Tibial artery (tissue), 4 donors: ENCODE data around the gene TEX264.
A peak's percentile ranks its signal among the peaks of the same experiment; 100 is the strongest.
"Not testable (repeated sequence)": the region's sequence is repeated elsewhere in the genome, so short reads cannot be mapped to it uniquely, and the experiment has no call there.

Source experiments
- DNase-seq, 2 donors: peaks; one replicate each; pipeline ENCODE4 v3.0.0-alpha.2; 2019
- H3K27ac ChIP-seq, 2 donors: fragments of 200-600 bp; sonication (generic) in 1 of 2; 1 replicate in 1 of 2; 2 replicates in 1 of 2; pipeline ENCODE4 v1.5.1; 2018 to 2019; ENCODE audit warnings: mild to moderate bottlenecking in 1 of 2
- H3K27me3 ChIP-seq, 2 donors: fragments of 200-600 bp; sonication (generic) in 1 of 2; one replicate each; pipeline versions ENCODE4 v1.5.1 to v1.6.0; 2016 to 2019
- H3K36me3 ChIP-seq, 3 donors: fragments of 200-600 bp; sonication (generic) in 2 of 3; one replicate each; pipeline ENCODE4 v1.5.1; 2016 to 2019; ENCODE audit warnings: mild to moderate bottlenecking in 2 of 3
- H3K4me1 ChIP-seq, 4 donors: fragments of 200-600 bp; sonication (generic) in 2 of 4; 1 replicate in 3 of 4; 2 replicates in 1 of 4; pipeline ENCODE4 v1.5.1; 2016 to 2019
- H3K4me3 ChIP-seq, 2 donors: fragments of 200-600 bp; sonication (generic) in 1 of 2; 1 replicate in 1 of 2; 2 replicates in 1 of 2; pipeline ENCODE4 v1.5.1; 2018 to 2019; ENCODE audit warnings: mild to moderate bottlenecking in 2 of 2
- H3K9me3 ChIP-seq, 3 donors: fragments of 200-600 bp; sonication (generic) in 1 of 3; one replicate each; pipeline ENCODE4 v1.5.1; 2016 to 2019
- intact Hi-C: fragments of 100-400 bp; cut with DNase I; formaldehyde crosslinking; loops from one replicate; pipeline ENCODE4 v1.15.0; 2023; ENCODE audit warnings: low total_unique reads
- TF ChIP-seq, protein P1 (sequence below), 2 experiments: fragments of 200-600 bp in 1 of 2; fragments of 450-650 bp in 1 of 2; IDR thresholded peaks; one replicate each; pipeline ENCODE4 v1.5.1; 2017 to 2019; ENCODE audit warnings: antibody characterized with exemption in 2 of 2, mild to moderate bottlenecking in 1 of 2, moderate library complexity in 1 of 2

TEX264 gene

DNA sequence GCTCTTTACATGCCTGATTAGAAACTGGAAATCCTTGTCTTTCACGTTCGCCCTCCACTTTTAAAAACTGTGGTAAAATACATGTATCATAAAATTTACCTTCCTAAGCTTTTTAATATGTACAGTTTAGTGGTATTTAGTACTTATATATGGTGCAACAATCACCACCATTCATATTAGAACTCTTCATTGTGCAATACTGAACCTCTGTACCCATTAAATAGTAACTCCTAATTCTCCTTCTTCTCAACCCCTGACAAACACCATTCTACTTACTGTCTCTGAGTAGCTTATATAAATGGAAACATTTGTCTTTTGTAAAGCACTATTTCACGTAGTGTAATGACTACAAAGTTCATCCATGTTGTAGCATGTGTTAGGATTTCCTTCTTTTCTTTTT lies 64.0 kb downstream of the TEX264 start:
- no peaks in the 10 kb centered on the region for H3K27me3 ChIP-seq
- TF ChIP-seq, protein P1, sequence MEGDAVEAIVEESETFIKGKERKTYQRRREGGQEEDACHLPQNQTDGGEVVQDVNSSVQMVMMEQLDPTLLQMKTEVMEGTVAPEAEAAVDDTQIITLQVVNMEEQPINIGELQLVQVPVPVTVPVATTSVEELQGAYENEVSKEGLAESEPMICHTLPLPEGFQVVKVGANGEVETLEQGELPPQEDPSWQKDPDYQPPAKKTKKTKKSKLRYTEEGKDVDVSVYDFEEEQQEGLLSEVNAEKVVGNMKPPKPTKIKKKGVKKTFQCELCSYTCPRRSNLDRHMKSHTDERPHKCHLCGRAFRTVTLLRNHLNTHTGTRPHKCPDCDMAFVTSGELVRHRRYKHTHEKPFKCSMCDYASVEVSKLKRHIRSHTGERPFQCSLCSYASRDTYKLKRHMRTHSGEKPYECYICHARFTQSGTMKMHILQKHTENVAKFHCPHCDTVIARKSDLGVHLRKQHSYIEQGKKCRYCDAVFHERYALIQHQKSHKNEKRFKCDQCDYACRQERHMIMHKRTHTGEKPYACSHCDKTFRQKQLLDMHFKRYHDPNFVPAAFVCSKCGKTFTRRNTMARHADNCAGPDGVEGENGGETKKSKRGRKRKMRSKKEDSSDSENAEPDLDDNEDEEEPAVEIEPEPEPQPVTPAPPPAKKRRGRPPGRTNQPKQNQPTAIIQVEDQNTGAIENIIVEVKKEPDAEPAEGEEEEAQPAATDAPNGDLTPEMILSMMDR (IDR thresholded peaks at IDR 0.05): no peak
- H3K36me3 ChIP-seq: no peaks in the 10 kb centered on the region
- no peak overlapping the region for H3K4me3 ChIP-seq
- H3K4me1 ChIP-seq: no peaks in the 10 kb centered on the region
- DNase-seq: no peak
- intact Hi-C loops: no loop called here
- no peak overlapping the region for H3K27ac ChIP-seq
- H3K9me3 ChIP-seq: no peaks in the 10 kb centered on the region

DNA sequence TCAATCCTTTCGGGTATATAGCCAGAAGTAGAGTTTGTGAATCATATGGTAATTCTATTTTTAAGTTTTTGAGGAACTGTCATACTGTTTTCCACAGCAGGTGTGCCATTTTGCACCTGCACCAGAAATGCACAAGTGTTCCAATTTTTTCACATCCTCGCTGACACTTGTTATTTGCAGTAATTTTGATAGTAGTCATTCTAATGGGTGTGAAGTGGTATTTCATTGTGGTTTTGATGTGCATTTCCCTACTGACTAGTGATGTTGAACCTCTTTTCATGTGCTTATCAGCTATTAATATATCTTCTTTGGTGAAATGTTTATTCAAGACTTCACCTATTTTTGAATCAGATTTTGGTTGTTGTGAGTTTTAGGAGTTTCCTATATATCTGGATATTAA lies 64.9 kb downstream of the TEX264 start:
- Histone ChIP-seq H3K4me1 (no peaks in the 10 kb centered on the region), H3K27ac (no peak overlapping the region), H3K27me3 (no peaks in the 10 kb centered on the region), H3K9me3 (no peaks in the 10 kb centered on the region), H3K4me3 (no peak overlapping the region), H3K36me3 (no peaks in the 10 kb centered on the region)
- no peak for DNase-seq
- intact Hi-C loops: no loop called here
- TF ChIP-seq, protein P1 (IDR thresholded peaks at IDR 0.05): no peak

DNA sequence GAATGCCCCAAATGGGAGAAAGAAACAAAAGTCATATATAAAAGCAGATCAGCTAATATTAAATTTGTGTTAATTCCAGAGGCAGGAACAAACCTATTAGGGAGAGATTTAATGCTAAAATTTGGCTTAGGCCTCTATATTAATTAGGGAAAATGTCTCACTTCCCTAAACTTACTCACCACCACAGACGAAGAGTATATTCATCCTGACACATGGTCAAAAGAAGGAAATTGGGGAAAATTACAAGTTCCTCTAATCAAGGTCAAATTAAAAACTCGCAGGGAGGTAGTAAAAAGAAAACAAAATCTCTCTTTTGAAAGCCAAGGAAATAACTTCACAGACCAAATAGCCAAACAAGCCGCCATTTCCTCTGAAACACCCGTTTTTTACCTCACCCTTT lies 68.1 kb downstream of the TEX264 start:
- Histone ChIP-seq H3K4me1 (no peaks in the 10 kb centered on the region), H3K27me3 (no peaks in the 10 kb centered on the region), H3K9me3 (no peaks in the 10 kb centered on the region), H3K27ac (no peak overlapping the region), H3K4me3 (no peak overlapping the region), H3K36me3 (no peaks in the 10 kb centered on the region)
- TF ChIP-seq, protein P1 (IDR thresholded peaks at IDR 0.05): no peak
- DNase-seq: no peak
- intact Hi-C loops: no loop called here

DNA sequence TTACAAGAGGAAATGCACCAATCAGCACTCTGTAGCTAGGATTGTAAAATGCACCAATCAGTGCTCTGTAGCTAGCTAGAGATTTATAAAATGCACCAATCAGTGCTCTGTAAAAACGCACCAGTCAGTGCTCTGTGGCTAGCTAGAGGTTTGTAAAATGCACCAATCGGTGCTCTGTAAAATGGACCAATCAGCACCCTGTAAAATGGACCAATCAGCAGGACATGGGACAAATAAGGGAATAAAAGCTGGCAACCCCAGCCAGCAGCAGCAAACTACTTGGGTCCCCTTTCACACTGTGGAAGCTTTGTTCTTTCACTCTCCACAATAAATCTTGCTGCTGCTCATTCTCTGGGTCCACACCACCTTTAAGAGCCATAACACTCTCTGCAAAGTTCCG lies 71.3 kb downstream of the TEX264 start:
- H3K4me3 ChIP-seq, H3K4me1 ChIP-seq, H3K9me3 ChIP-seq, DNase-seq, H3K27me3 ChIP-seq, H3K27ac ChIP-seq, intact Hi-C loops, H3K36me3 ChIP-seq: not testable (repeated sequence)

DNA sequence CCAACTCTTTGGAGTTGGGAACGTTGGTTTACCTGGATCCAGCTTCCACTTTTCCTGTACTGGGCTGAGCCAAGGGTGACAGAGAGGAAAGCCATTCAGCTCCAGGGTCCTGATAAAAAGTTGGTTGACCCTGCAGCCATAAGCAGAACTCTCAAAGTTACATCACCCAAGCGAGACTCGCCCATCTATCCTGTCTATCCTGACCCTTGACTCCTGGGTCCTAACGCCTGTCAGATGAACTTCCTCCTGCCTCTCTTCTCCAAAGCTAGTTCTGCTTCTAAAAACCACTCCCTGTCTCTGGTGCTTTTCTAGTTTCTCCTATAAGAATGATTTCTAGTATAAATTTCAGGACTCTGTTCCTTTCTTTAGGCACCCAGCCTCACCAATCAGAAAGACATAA lies 71.9 kb downstream of the TEX264 start:
- H3K27ac ChIP-seq, H3K4me3 ChIP-seq, H3K36me3 ChIP-seq, H3K27me3 ChIP-seq, H3K4me1 ChIP-seq, intact Hi-C loops, H3K9me3 ChIP-seq: not testable (repeated sequence)
- peak in 1 of 2 donors; percentile 45 for DNase-seq

DNA sequence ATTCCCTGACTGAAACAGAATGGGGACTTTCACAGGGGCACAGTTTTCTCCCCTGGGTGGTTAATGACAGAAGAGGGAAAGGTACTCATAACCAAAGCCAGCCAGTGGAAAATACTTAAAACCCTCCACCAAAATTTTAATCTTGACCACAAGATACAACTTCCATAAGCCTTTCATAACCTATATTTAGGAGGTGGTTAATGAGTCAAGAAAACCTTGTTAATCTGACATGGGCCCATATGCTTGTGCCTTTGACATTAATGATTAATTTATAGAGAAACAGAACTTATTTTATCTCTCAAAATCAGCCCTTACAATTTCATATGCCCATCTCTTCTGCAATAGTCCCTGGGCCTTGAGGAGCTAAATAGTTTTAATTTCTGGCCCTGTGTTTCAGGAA lies 76.8 kb downstream of the TEX264 start:
- no peaks in the 10 kb centered on the region for H3K36me3 ChIP-seq
- TF ChIP-seq, protein P1 (IDR thresholded peaks at IDR 0.05): no peak
- H3K4me3 ChIP-seq: no peak overlapping the region
- intact Hi-C loops: no loop called here
- DNase-seq: no peak
- no peaks in the 10 kb centered on the region for H3K4me1 ChIP-seq
- H3K27me3 ChIP-seq: no peaks in the 10 kb centered on the region
- no peak overlapping the region for H3K27ac ChIP-seq
- no peaks in the 10 kb centered on the region for H3K9me3 ChIP-seq

DNA sequence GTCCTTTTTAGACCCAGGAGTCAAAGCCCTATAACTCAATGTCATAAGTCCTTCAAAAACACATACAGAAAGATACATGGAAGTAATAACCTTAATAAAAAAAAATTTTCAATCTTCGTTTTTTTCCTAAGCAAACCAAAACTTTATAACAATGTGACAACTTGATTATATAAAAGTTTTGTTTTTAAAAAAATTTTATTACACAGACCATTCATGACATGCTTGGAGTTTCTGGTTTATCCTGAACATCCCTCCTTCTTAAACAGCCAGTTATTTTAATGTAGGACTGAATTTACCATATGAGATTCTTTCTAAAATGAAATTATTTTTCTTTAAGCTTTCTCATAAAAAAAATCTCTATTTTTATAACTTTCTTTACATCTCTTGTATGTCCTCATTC lies 77.3 kb downstream of the TEX264 start:
- no peak for DNase-seq
- Histone ChIP-seq H3K4me3 (no peak overlapping the region), H3K27me3 (no peaks in the 10 kb centered on the region), H3K27ac (no peak overlapping the region), H3K4me1 (no peaks in the 10 kb centered on the region), H3K36me3 (no peaks in the 10 kb centered on the region), H3K9me3 (no peaks in the 10 kb centered on the region)
- intact Hi-C loops: no loop called here
- TF ChIP-seq, protein P1 (IDR thresholded peaks at IDR 0.05): no peak
